Right atrium auricular region (tissue), 2 donors: ENCODE results near the gene DCTN2. TPM values are rescaled to one million over a fixed set of nuclear protein-coding genes. Genes with fewer than 3 reads are reported as not detected.

Source experiments
- DNase-seq: peaks from one replicate; pipeline ENCODE4 v3.0.0-alpha.2; 2019; ENCODE audit warnings: low spot score
- H3K27ac ChIP-seq, 2 donors: fragments of 200-600 bp; sonication (generic); 1 replicate in 1 of 2; 2 replicates in 1 of 2; pipeline ENCODE4 v1.5.1; 2016 to 2019
- H3K27me3 ChIP-seq, 2 donors: fragments of 200-600 bp; sonication (generic); one replicate each; pipeline versions ENCODE4 v1.5.1 to v1.6.0; 2017 to 2019
- H3K36me3 ChIP-seq: fragments of 200-600 bp; sonication (generic); one replicate; pipeline ENCODE4 v1.5.1; 2016
- H3K4me1 ChIP-seq, 2 donors: fragments of 200-600 bp; sonication (generic); one replicate each; pipeline versions ENCODE4 v1.5.1 to v1.6.0; 2017 to 2019
- H3K4me3 ChIP-seq, 2 donors: fragments of 200-600 bp; sonication (generic); 1 replicate in 1 of 2; 2 replicates in 1 of 2; pipeline ENCODE4 v1.5.1; 2017 to 2019; ENCODE audit warnings: mild to moderate bottlenecking in 1 of 2, moderate library complexity in 1 of 2
- H3K9me3 ChIP-seq, 2 donors: fragments of 200-600 bp; sonication (generic); one replicate each; pipeline ENCODE4 v1.5.1; 2019
- CTCF ChIP-seq, 2 donors: fragments of 200-600 bp; sonication (generic); IDR thresholded peaks; one replicate each; pipeline ENCODE4 v1.5.1; 2019; ENCODE audit warnings: antibody characterized with exemption in 2 of 2
- microRNA counts, 2 donors: library from miRNA; unstranded; fragments of <30 nt; microRNA quantifications; one replicate each; lab custom pipeline; 2016 to 2017
- microRNA-seq, 2 donors: library from miRNA; unstranded; fragments of <30 nt; microRNA quantifications; one replicate each; pipeline ENCODE4, GENCODE V29; 2016 to 2017; ENCODE audit warnings: borderline number of aligned reads in 2 of 2, borderline replicate concordance in 1 of 2
- total RNA-seq, 2 donors: library from RNA; depleted of rRNA; stranded (reverse); fragments of >200 nt; gene quantifications; one replicate each; pipeline ENCODE4 v1.1.0, GENCODE V29; 2016

The DCTN2 gene
- total RNA-seq, 2 donors from 2014 or later = 109 to 114 TPM

GRCh38 chr12:57487055-57487596 lies 59.9 kb downstream of the DCTN2 start:
- Histone ChIP-seq H3K4me1 (peaks cover 0 to 15% of the 10 kb centered on the region in 2 donors), H3K27ac (peak overlapping the region in 1 of 2 donors; percentile 78), H3K36me3 (peaks cover 30% of the 10 kb centered on the region), H3K4me3 (peak overlapping the region; percentile 71 to 80), H3K9me3 (no peaks in the 10 kb centered on the region), H3K27me3 (no peaks in the 10 kb centered on the region)
- DNase-seq = no peak
- TF ChIP-seq CTCF (IDR thresholded peaks at IDR 0.05) = no peak

- no peak overlapping the region for H3K4me3 ChIP-seq
- peaks cover 18% of the 10 kb centered on the region for H3K36me3 ChIP-seq
- no peak overlapping the region for H3K27ac ChIP-seq
- TF ChIP-seq CTCF (IDR thresholded peaks at IDR 0.05) = no peak
- DNase-seq = no peak
- H3K4me1 ChIP-seq = peaks cover 0 to 15% of the 10 kb centered on the region in 2 donors
- no peaks in the 10 kb centered on the region for H3K27me3 ChIP-seq
- H3K9me3 ChIP-seq = no peaks in the 10 kb centered on the region
These were observed 61.3 kb downstream of the DCTN2 start for GRCh38 chr12:57485695-57486094.

DNA sequence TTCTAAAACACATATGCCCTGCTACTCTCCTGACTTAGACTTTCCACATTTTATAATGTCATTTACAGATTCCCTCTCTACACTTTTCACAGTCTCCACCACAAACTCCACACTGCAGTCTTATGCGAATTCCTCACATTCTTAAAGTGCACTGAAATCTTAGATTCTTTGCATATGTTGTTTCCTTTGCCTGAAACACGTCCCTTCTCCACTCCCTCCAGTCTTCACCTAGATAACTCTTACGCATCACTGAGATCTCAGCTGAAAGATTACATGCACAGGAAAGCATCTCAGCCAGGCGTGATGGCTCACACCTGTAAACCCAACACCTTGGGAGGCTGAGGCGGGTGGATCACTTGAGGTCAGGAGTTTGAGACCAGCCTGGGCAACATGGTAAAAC lies 63.5 kb downstream of the DCTN2 start:
- peaks cover 0 to 6% of the 10 kb centered on the region in 2 donors for H3K4me1 ChIP-seq
- no peak for TF ChIP-seq CTCF (IDR thresholded peaks at IDR 0.05)
- no peak overlapping the region for H3K27ac ChIP-seq
- H3K36me3 ChIP-seq = no peaks in the 10 kb centered on the region
- no peaks in the 10 kb centered on the region for H3K27me3 ChIP-seq
- DNase-seq = no peak
- H3K4me3 ChIP-seq = no peak overlapping the region
- no peaks in the 10 kb centered on the region for H3K9me3 ChIP-seq

- no peak overlapping the region for H3K27ac ChIP-seq
- no peaks in the 10 kb centered on the region for H3K9me3 ChIP-seq
- H3K4me3 ChIP-seq = no peak overlapping the region
- H3K36me3 ChIP-seq = no peaks in the 10 kb centered on the region
- no peak for DNase-seq
- TF ChIP-seq CTCF (IDR thresholded peaks at IDR 0.05) = no peak
- H3K4me1 ChIP-seq = no peaks in the 10 kb centered on the region
- peaks cover 0 to 4% of the 10 kb centered on the region in 2 donors for H3K27me3 ChIP-seq
These were observed 65.3 kb downstream of the DCTN2 start for GRCh38 chr12:57481671-57482070.

MicroRNA genes within 50 kb of the gene (microRNA counts, 767-probe panel; counts per million panel counts)
- microRNA hsa-miR-616-3p (lab: Ali Mortazavi, UCI) = 0 to 496 counts per million in 2 donors

Small RNAs within 50 kb of the gene (microRNA-seq; reads per million reads assigned to microRNA genes)
- gene MIR616 = 0.71 to 2.8 reads per million in 2 donors
- 0 reads per million in 2 donors for gene MIR6758

Other genes with a start within 250 kb of the DCTN2 start
- gene R3HDM2, start 116.1 kb downstream of the DCTN2 start, total RNA-seq = 10 to 100 TPM; 31.7 to 47.8 TPM
- not detected for gene INHBC, start 112.4 kb downstream of the DCTN2 start, total RNA-seq
- not detected for gene INHBE, start 91.9 kb downstream of the DCTN2 start, total RNA-seq
- gene GLI1, start 87.4 kb downstream of the DCTN2 start, total RNA-seq = 1 to 10 TPM in 1 of 2 donors, not detected in 1; 1.2 TPM
- 1 to 10 TPM; 3.4 to 4.2 TPM for gene ARHGAP9, start 67.3 kb downstream of the DCTN2 start, total RNA-seq
- gene MARS1, start 59.1 kb downstream of the DCTN2 start, total RNA-seq = 10 to 100 TPM; 36.9 to 41.0 TPM
- gene DDIT3, start 26.7 kb downstream of the DCTN2 start, total RNA-seq = 10 to 100 TPM; 19.8 to 25.0 TPM
- 10 to 100 TPM; 12.5 to 14.4 TPM for gene MBD6, start 24.4 kb downstream of the DCTN2 start, total RNA-seq
- gene KIF5A, start 2.9 kb upstream of the DCTN2 start, total RNA-seq = under 1 TPM; 0.11 to 0.12 TPM
- gene PIP4K2C, start 44.0 kb upstream of the DCTN2 start, total RNA-seq = 10 to 100 TPM; 22.1 to 25.2 TPM
- gene DTX3, start 57.6 kb upstream of the DCTN2 start, total RNA-seq = 10 to 100 TPM; 22.3 to 32.5 TPM
- gene ARHGEF25, start 64.2 kb upstream of the DCTN2 start, total RNA-seq = 10 to 100 TPM in 1 of 2 donors, 1 to 10 TPM in 1; 7.4 to 11.0 TPM
- gene B4GALNT1, start 86.0 kb upstream of the DCTN2 start, total RNA-seq = 1 to 10 TPM; 3.5 to 4.4 TPM
- 100 to 1,000 TPM; 161 to 173 TPM for gene OS9, start 146.9 kb upstream of the DCTN2 start, total RNA-seq
- gene AGAP2, start 191.6 kb upstream of the DCTN2 start, total RNA-seq = 1 to 10 TPM in 1 of 2 donors, under 1 TPM in 1; 0.75 to 4.8 TPM
- 10 to 100 TPM; 50.3 to 59.6 TPM for gene TSPAN31, start 197.8 kb upstream of the DCTN2 start, total RNA-seq
- gene CDK4, start 205.1 kb upstream of the DCTN2 start, total RNA-seq = 10 to 100 TPM; 32.1 to 59.7 TPM
- 10 to 100 TPM in 1 of 2 donors, 1 to 10 TPM in 1; 8.4 to 11.6 TPM for gene MARCHF9, start 207.9 kb upstream of the DCTN2 start, total RNA-seq
- gene CYP27B1, start 219.9 kb upstream of the DCTN2 start, total RNA-seq = under 1 TPM; 0.28 to 0.33 TPM
- 1 to 10 TPM; 1.5 to 8.5 TPM for gene METTL1, start 224.9 kb upstream of the DCTN2 start, total RNA-seq
- 1 to 10 TPM; 1.9 to 3.6 TPM for gene EEF1AKMT3, start 225.4 kb upstream of the DCTN2 start, total RNA-seq
- gene TSFM, start 235.6 kb upstream of the DCTN2 start, total RNA-seq = 10 to 100 TPM; 20.0 to 23.2 TPM